Measurements from ENCODE around the gene PAX8.
"Not testable (repeated sequence)": the region's sequence is repeated elsewhere in the genome, so short reads cannot be mapped to it uniquely, and the experiment has no call there.

Gene PAX8

GRCh38 chr2:113308784-113309183, 30.1 kb upstream of the PAX8 start:
- not testable (repeated sequence) for H3K36me3 Mint-ChIP-seq (ENCODE audit: insufficient read depth); H3K4me1 Mint-ChIP-seq; ATAC-seq (replicated peaks; ENCODE audit: extremely low read depth, poor library complexity, severe bottlenecking); H3K4me3 Mint-ChIP-seq; H3K9me3 Mint-ChIP-seq; DNase-seq (ENCODE audit: low spot score in 2 of 2); H3K27ac Mint-ChIP-seq (ENCODE audit: low read depth)
- peaks cover 41% of the 10 kb centered on the region for H3K27me3 Mint-ChIP-seq

- H3K9me3 Mint-ChIP-seq; H3K27ac Mint-ChIP-seq (ENCODE audit: low read depth); DNase-seq (ENCODE audit: low spot score in 2 of 2); H3K4me1 Mint-ChIP-seq; H3K36me3 Mint-ChIP-seq (ENCODE audit: insufficient read depth); ATAC-seq (replicated peaks; ENCODE audit: extremely low read depth, poor library complexity, severe bottlenecking); H3K4me3 Mint-ChIP-seq: not testable (repeated sequence)
- H3K27me3 Mint-ChIP-seq, result peaks cover 41% of the 10 kb centered on the region
Measured at GRCh38 chr2:113306207-113306606, 27.5 kb upstream of the PAX8 start.

GRCh38 chr2:113305749-113306148, 27.0 kb upstream of the PAX8 start:
- H3K9me3 Mint-ChIP-seq; H3K27ac Mint-ChIP-seq (ENCODE audit: low read depth); H3K36me3 Mint-ChIP-seq (ENCODE audit: insufficient read depth); H3K4me1 Mint-ChIP-seq; ATAC-seq (replicated peaks; ENCODE audit: extremely low read depth, poor library complexity, severe bottlenecking); DNase-seq (ENCODE audit: low spot score in 2 of 2); H3K4me3 Mint-ChIP-seq: not testable (repeated sequence)
- H3K27me3 Mint-ChIP-seq, result peaks cover 41% of the 10 kb centered on the region

GRCh38 chr2:113305146-113305545, 26.4 kb upstream of the PAX8 start:
- H3K27me3 Mint-ChIP-seq, result peaks cover 41% of the 10 kb centered on the region
- no peak overlapping the region for H3K27ac Mint-ChIP-seq (ENCODE audit: low read depth)
- no peak overlapping the region for H3K4me3 Mint-ChIP-seq
- H3K36me3 Mint-ChIP-seq (ENCODE audit: insufficient read depth), result peaks cover 2% of the 10 kb centered on the region
- H3K4me1 Mint-ChIP-seq, result no peaks in the 10 kb centered on the region
- H3K9me3 Mint-ChIP-seq, result no peaks in the 10 kb centered on the region
- ATAC-seq (replicated peaks; ENCODE audit: extremely low read depth, poor library complexity, severe bottlenecking), result no peak
- DNase-seq (ENCODE audit: low spot score in 2 of 2), result no peak

- ATAC-seq (replicated peaks; ENCODE audit: extremely low read depth, poor library complexity, severe bottlenecking) (no peak), DNase-seq (ENCODE audit: low spot score in 2 of 2) (no peak)
- Mint-ChIP-seq H3K27ac (ENCODE audit: low read depth) (no peak overlapping the region), H3K36me3 (ENCODE audit: insufficient read depth) (peaks cover 2% of the 10 kb centered on the region), H3K4me1 (no peaks in the 10 kb centered on the region), H3K4me3 (no peak overlapping the region), H3K27me3 (peaks cover 38% of the 10 kb centered on the region), H3K9me3 (no peaks in the 10 kb centered on the region)
Measured at GRCh38 chr2:113304702-113305101, 26.0 kb upstream of the PAX8 start.

- not testable (repeated sequence) for H3K4me1 Mint-ChIP-seq; H3K9me3 Mint-ChIP-seq; H3K27ac Mint-ChIP-seq (ENCODE audit: low read depth); H3K36me3 Mint-ChIP-seq (ENCODE audit: insufficient read depth); DNase-seq (ENCODE audit: low spot score in 2 of 2); H3K4me3 Mint-ChIP-seq; ATAC-seq (replicated peaks; ENCODE audit: extremely low read depth, poor library complexity, severe bottlenecking)
- H3K27me3 Mint-ChIP-seq, result peaks cover 15% of the 10 kb centered on the region
Measured at GRCh38 chr2:113302216-113302980, 23.7 kb upstream of the PAX8 start.

- ATAC-seq (replicated peaks; ENCODE audit: extremely low read depth, poor library complexity, severe bottlenecking), result no peak
- no peak for DNase-seq (ENCODE audit: low spot score in 2 of 2)
- H3K27me3 Mint-ChIP-seq, result no peaks in the 10 kb centered on the region
- no peak overlapping the region for H3K4me3 Mint-ChIP-seq
- no peaks in the 10 kb centered on the region for H3K9me3 Mint-ChIP-seq
- no peaks in the 10 kb centered on the region for H3K4me1 Mint-ChIP-seq
- H3K36me3 Mint-ChIP-seq (ENCODE audit: insufficient read depth), result no peaks in the 10 kb centered on the region
- H3K27ac Mint-ChIP-seq (ENCODE audit: low read depth), result no peak overlapping the region
Measured at GRCh38 chr2:113300281-113300680, 21.6 kb upstream of the PAX8 start.

- Mint-ChIP-seq H3K4me1 (no peaks in the 10 kb centered on the region), H3K36me3 (ENCODE audit: insufficient read depth) (no peaks in the 10 kb centered on the region), H3K27me3 (peaks cover 6% of the 10 kb centered on the region), H3K9me3 (no peaks in the 10 kb centered on the region), H3K4me3 (no peak overlapping the region), H3K27ac (ENCODE audit: low read depth) (no peak overlapping the region)
- no peak for ATAC-seq (replicated peaks; ENCODE audit: extremely low read depth, poor library complexity, severe bottlenecking)
- no peak for DNase-seq (ENCODE audit: low spot score in 2 of 2)
Measured at GRCh38 chr2:113298176-113298575, 19.5 kb upstream of the PAX8 start.

GRCh38 chr2:113297590-113297989, 18.9 kb upstream of the PAX8 start:
- not testable (repeated sequence) for H3K36me3 Mint-ChIP-seq (ENCODE audit: insufficient read depth); H3K27ac Mint-ChIP-seq (ENCODE audit: low read depth); H3K9me3 Mint-ChIP-seq; H3K4me3 Mint-ChIP-seq; ATAC-seq (replicated peaks; ENCODE audit: extremely low read depth, poor library complexity, severe bottlenecking); DNase-seq (ENCODE audit: low spot score in 2 of 2); H3K4me1 Mint-ChIP-seq
- H3K27me3 Mint-ChIP-seq, result peaks cover 12% of the 10 kb centered on the region

- H3K4me3 Mint-ChIP-seq, result no peak overlapping the region
- ATAC-seq (replicated peaks; ENCODE audit: extremely low read depth, poor library complexity, severe bottlenecking) (no peak), DNase-seq (ENCODE audit: low spot score in 2 of 2) (no peak)
- no peak overlapping the region for H3K27ac Mint-ChIP-seq (ENCODE audit: low read depth)
- no peaks in the 10 kb centered on the region for H3K9me3 Mint-ChIP-seq
- no peaks in the 10 kb centered on the region for H3K36me3 Mint-ChIP-seq (ENCODE audit: insufficient read depth)
- H3K4me1 Mint-ChIP-seq, result no peaks in the 10 kb centered on the region
- H3K27me3 Mint-ChIP-seq, result peaks cover 23% of the 10 kb centered on the region
Measured at GRCh38 chr2:113291191-113291590, 12.5 kb upstream of the PAX8 start.

- not testable (repeated sequence) for ATAC-seq (replicated peaks; ENCODE audit: extremely low read depth, poor library complexity, severe bottlenecking); H3K9me3 Mint-ChIP-seq; DNase-seq (ENCODE audit: low spot score in 2 of 2)
Measured at GRCh38 chr2:113288674-113289149, 10.0 kb upstream of the PAX8 start.

GRCh38 chr2:113288117-113288673, 9.5 kb upstream of the PAX8 start:
- H3K36me3 Mint-ChIP-seq (ENCODE audit: insufficient read depth); H3K9me3 Mint-ChIP-seq; H3K4me3 Mint-ChIP-seq; ATAC-seq (replicated peaks; ENCODE audit: extremely low read depth, poor library complexity, severe bottlenecking); H3K27ac Mint-ChIP-seq (ENCODE audit: low read depth); DNase-seq (ENCODE audit: low spot score in 2 of 2); H3K4me1 Mint-ChIP-seq: not testable (repeated sequence)
- H3K27me3 Mint-ChIP-seq, result peaks cover 17% of the 10 kb centered on the region

More at GRCh38 chr2:113288674-113289149, 10.0 kb upstream of the PAX8 start:
- H3K36me3 Mint-ChIP-seq (ENCODE audit: insufficient read depth); H3K27ac Mint-ChIP-seq (ENCODE audit: low read depth); H3K4me3 Mint-ChIP-seq; H3K4me1 Mint-ChIP-seq: not testable (repeated sequence)
- H3K27me3 Mint-ChIP-seq, result peaks cover 22% of the 10 kb centered on the region

- no peaks in the 10 kb centered on the region for H3K36me3 Mint-ChIP-seq (ENCODE audit: insufficient read depth)
- H3K9me3 Mint-ChIP-seq, result no peaks in the 10 kb centered on the region
- H3K27ac Mint-ChIP-seq (ENCODE audit: low read depth), result no peak overlapping the region
- peaks cover 1% of the 10 kb centered on the region for H3K27me3 Mint-ChIP-seq
- no peak overlapping the region for H3K4me3 Mint-ChIP-seq
- ATAC-seq (replicated peaks; ENCODE audit: extremely low read depth, poor library complexity, severe bottlenecking), result no peak
- DNase-seq (ENCODE audit: low spot score in 2 of 2), result no peak
- no peaks in the 10 kb centered on the region for H3K4me1 Mint-ChIP-seq
Measured at GRCh38 chr2:113285816-113286215, 7.1 kb upstream of the PAX8 start.
